ENCODE data around the gene SLITRK1. TPM values are rescaled to one million over a fixed set of nuclear protein-coding genes. Genes with fewer than 3 reads are reported as not detected.

Gene SLITRK1
- total RNA-seq, 1 donor from 2014 or later: 1.6 TPM

DNA sequence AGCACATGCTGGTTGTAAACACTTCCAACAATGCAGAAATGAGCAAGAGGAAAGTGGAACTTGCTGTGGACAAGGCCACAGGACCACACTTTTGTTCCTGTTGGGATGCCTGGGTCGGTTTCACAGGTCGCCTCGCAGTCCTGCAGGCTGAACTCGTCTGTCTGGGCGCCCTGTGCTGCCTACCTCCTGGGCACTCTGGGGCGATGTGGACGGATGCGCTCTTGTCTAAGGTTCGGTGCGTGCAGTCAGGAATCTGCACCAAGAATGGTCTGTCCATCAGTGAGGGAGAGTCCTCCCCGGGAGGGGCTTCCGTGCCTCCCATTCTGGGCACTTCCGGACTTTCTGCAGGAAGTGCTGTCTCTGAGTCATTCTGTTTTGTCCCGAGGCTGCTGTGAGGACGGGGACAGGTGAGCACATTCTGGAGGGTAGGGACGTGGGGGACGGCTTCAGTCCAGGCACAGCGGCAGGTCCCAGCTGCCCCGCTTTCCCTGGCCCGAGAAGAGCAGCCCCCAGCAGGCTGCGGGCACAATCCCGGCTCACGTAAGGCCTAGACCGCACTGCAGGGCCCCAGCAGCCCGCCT is 24.1 kb upstream of the SLITRK1 start:
- H3K36me3 Mint-ChIP-seq (ENCODE audit: low read depth): no peaks in the 10 kb centered on the region
- no peaks in the 10 kb centered on the region for H3K4me1 Mint-ChIP-seq
- TF ChIP-seq, protein P1, sequence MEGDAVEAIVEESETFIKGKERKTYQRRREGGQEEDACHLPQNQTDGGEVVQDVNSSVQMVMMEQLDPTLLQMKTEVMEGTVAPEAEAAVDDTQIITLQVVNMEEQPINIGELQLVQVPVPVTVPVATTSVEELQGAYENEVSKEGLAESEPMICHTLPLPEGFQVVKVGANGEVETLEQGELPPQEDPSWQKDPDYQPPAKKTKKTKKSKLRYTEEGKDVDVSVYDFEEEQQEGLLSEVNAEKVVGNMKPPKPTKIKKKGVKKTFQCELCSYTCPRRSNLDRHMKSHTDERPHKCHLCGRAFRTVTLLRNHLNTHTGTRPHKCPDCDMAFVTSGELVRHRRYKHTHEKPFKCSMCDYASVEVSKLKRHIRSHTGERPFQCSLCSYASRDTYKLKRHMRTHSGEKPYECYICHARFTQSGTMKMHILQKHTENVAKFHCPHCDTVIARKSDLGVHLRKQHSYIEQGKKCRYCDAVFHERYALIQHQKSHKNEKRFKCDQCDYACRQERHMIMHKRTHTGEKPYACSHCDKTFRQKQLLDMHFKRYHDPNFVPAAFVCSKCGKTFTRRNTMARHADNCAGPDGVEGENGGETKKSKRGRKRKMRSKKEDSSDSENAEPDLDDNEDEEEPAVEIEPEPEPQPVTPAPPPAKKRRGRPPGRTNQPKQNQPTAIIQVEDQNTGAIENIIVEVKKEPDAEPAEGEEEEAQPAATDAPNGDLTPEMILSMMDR (conservative IDR thresholded peaks at IDR 0.05): no peak
- no peak overlapping the region for H3K27ac Mint-ChIP-seq (ENCODE audit: unreplicated experiment)
- peaks cover 7% of the 10 kb centered on the region for H3K9me3 Mint-ChIP-seq
- no peak overlapping the region for H3K4me3 Mint-ChIP-seq
- no peak for DNase-seq (ENCODE audit: low read depth, low spot score)
- H3K27me3 Mint-ChIP-seq (ENCODE audit: low read depth): no peaks in the 10 kb centered on the region

DNA sequence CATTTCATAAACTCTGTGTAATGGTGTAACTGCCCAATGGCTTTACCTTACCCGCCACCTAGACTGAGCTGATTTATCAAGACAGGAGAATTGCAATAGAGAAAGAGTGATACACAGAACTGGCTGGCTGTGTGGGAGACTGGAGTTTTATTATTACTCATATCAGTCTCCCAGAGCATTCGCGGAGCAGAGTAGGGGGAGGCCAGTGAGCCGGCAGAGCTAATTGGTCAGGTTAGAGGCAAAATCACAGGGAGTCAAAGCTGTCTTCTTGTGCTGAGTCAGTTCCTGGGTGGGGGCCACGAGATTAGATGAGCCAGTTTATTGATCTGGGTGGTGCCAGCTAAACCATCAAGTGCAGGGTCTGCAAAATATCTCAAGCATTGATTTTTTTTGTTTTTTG is 23.4 kb upstream of the SLITRK1 start:
- TF ChIP-seq, protein P1 (conservative IDR thresholded peaks at IDR 0.05): no peak
- no peak overlapping the region for H3K27ac Mint-ChIP-seq (ENCODE audit: unreplicated experiment)
- no peaks in the 10 kb centered on the region for H3K4me1 Mint-ChIP-seq
- H3K27me3 Mint-ChIP-seq (ENCODE audit: low read depth): no peaks in the 10 kb centered on the region
- H3K36me3 Mint-ChIP-seq (ENCODE audit: low read depth): no peaks in the 10 kb centered on the region
- no peak for DNase-seq (ENCODE audit: low read depth, low spot score)
- no peak overlapping the region for H3K4me3 Mint-ChIP-seq
- H3K9me3 Mint-ChIP-seq: peaks cover 4% of the 10 kb centered on the region

DNA sequence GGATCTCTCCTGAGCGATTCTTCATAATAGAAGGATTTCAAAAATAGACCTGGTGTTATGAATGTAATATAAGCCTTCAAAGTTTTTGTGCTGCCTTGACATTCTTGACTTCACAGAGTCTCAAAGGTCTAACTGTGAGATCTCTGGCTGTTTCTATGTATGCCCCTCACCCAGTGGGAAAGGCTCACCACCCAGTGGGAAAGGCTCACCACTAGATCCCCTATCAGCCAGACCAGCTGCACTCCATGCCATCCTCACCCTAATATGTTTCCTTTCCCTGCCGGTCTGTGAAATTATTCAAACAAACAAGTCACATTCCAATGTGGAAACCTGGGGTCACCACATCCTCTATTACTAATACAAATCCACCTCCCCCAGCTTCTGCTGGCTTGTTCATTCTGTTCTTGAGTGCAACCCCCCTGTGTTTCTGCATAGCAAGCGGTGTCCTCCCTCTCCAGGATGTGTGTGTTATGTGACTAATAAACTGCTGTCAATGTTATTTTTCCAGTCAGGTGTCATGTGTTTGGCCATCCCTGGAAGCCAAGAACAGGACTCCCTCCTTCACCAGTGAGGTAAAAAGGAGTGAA is 13.8 kb upstream of the SLITRK1 start:
- H3K27ac Mint-ChIP-seq (ENCODE audit: unreplicated experiment): no peak overlapping the region
- no peak for DNase-seq (ENCODE audit: low read depth, low spot score)
- H3K9me3 Mint-ChIP-seq: peaks cover 6% of the 10 kb centered on the region
- TF ChIP-seq, protein P1 (conservative IDR thresholded peaks at IDR 0.05): no peak
- H3K4me1 Mint-ChIP-seq: no peaks in the 10 kb centered on the region
- H3K27me3 Mint-ChIP-seq (ENCODE audit: low read depth): no peaks in the 10 kb centered on the region
- no peak overlapping the region for H3K4me3 Mint-ChIP-seq
- no peaks in the 10 kb centered on the region for H3K36me3 Mint-ChIP-seq (ENCODE audit: low read depth)

DNA sequence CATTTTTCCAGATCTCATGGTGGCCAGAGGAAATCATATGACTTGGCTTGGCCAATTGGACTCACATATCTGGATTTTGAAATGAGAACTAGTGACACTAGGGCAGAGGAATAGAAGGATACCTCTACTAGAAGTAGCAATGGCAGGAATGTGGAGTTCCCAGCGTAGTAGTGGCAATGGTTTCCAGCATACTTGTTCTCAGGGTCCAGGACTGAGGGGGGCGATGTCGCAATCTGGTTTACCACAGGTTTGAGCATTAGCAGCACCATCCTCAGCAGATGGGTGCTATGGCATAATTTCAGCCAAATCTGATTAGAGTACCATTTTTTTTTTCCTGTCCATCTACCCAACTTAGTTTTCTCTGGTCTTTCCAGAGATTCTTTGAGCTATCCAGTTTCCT is 8.1 kb upstream of the SLITRK1 start:
- H3K27me3 Mint-ChIP-seq (ENCODE audit: low read depth): peaks cover 3% of the 10 kb centered on the region
- no peak overlapping the region for H3K27ac Mint-ChIP-seq (ENCODE audit: unreplicated experiment)
- TF ChIP-seq, protein P1 (conservative IDR thresholded peaks at IDR 0.05): no peak
- H3K36me3 Mint-ChIP-seq (ENCODE audit: low read depth): no peaks in the 10 kb centered on the region
- H3K4me1 Mint-ChIP-seq: no peaks in the 10 kb centered on the region
- H3K4me3 Mint-ChIP-seq: no peak overlapping the region
- DNase-seq (ENCODE audit: low read depth, low spot score): no peak
- no peaks in the 10 kb centered on the region for H3K9me3 Mint-ChIP-seq

DNA sequence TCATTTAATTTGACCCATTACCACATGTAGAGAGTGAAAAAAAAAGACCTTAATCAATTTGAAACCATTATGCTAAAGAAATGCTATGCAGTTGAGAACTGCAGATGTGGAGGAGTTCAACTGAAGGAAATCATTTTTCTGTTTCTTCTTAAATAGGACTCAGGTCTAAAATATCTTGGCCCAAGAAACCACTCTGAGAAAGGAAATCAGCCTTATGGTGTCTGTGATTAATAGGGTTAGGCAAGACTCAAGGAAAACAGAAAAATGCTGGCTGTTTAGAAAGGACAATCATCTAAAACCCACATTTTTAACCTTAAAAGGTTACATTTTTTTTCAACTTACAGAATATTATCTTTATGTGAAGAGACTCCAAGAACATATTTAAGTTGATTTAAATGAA is 1.9 kb upstream of the SLITRK1 start:
- TF ChIP-seq, protein P1 (conservative IDR thresholded peaks at IDR 0.05): no peak
- H3K4me3 Mint-ChIP-seq: peak overlapping the region; percentile 89
- DNase-seq (ENCODE audit: low read depth, low spot score): no peak
- no peak overlapping the region for H3K27ac Mint-ChIP-seq (ENCODE audit: unreplicated experiment)
- H3K9me3 Mint-ChIP-seq: peaks cover 3% of the 10 kb centered on the region
- peaks cover 61% of the 10 kb centered on the region for H3K27me3 Mint-ChIP-seq (ENCODE audit: low read depth)
- H3K36me3 Mint-ChIP-seq (ENCODE audit: low read depth): peaks cover 3% of the 10 kb centered on the region
- peaks cover 35% of the 10 kb centered on the region for H3K4me1 Mint-ChIP-seq

Measured in neural crest cell (in vitro differentiated cells).